GM21786 (cell line): ENCODE results near the gene ARL5C.
"Not testable (repeated sequence)": the region's sequence is repeated elsewhere in the genome, so short reads cannot be mapped to it uniquely, and the experiment has no call there.

Experiments
- ATAC-seq: cut with Tn5 transposase; IDR thresholded peaks from one replicate; pipeline ENCODE4 v1.9.1; 2021; ENCODE audit not compliant: unreplicated experiment

ARL5C gene

GRCh38 chr17:39143552-39144093 lies 22.3 kb downstream of the ARL5C start:
- no peak for ATAC-seq

DNA sequence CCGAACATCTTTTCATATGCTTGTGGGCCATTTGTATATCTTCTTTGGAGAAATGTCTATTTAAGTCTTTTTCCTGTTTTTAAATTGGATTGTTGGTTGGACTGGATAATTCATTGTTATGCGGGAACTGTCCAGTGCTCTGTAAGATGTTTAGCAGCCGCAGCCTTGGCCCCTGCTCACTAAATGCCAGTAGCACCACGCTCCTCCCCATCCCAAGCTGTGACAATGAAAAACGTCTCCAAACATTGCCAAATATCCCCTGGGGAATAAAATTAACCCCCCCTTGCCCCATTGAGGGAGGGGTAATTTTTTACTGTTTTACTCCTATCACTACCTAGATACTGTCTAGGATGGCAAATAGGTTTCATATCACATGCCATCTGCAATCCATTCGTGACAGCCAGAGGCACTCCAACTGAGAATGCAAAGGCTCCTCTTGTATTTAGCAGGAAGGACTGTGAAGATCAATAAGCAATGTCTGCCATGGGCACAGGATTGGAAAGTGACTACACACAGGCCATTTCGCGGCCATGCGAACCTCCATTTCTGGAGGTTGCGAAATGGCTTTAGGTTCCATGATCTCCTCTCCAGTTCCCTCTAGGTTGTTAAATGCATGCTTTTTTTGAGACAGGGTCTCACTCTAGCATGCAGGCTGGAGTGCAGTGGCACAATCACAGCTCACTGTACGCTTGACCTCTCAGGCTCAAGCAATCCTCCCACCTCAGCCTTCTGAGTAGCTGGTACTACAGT lies 23.9 kb downstream of the ARL5C start:
- no peak for ATAC-seq

GRCh38 chr17:39141294-39141693 lies 24.7 kb downstream of the ARL5C start:
- no peak for ATAC-seq

GRCh38 chr17:39139561-39139960 lies 26.4 kb downstream of the ARL5C start:
- no peak for ATAC-seq

- no peak for ATAC-seq
Measured at GRCh38 chr17:39139161-39139511, 26.8 kb downstream of the ARL5C start.

- no peak for ATAC-seq
Measured at GRCh38 chr17:39138431-39139160, 27.4 kb downstream of the ARL5C start.

- no peak for ATAC-seq
Measured at GRCh38 chr17:39134878-39135277, 31.1 kb downstream of the ARL5C start.

DNA sequence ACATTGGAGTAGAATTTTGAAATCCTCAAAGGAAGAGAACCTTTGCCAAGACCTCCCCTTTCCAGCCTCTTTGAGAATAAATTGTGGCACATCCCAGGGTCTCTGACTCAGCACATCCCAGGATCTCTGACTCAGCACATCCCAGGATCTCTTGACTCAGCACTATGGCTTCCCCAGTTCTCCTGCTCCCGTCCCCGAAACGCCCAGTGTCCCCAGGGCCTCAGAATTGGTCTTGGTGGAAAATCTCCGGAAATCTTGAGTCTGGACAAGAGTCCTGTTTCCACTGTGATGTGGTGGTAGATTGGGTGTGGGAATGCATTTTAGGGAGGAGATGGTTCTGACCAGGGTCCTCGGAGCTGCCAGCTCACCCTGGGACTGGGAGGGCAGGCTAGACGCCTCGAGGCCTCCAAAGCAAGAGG lies 33.8 kb downstream of the ARL5C start:
- no peak for ATAC-seq

- ATAC-seq, result no peak
Measured at GRCh38 chr17:39131616-39132015, 34.3 kb downstream of the ARL5C start.

- ATAC-seq, result no peak
Measured at GRCh38 chr17:39130205-39130604, 35.8 kb downstream of the ARL5C start.

DNA sequence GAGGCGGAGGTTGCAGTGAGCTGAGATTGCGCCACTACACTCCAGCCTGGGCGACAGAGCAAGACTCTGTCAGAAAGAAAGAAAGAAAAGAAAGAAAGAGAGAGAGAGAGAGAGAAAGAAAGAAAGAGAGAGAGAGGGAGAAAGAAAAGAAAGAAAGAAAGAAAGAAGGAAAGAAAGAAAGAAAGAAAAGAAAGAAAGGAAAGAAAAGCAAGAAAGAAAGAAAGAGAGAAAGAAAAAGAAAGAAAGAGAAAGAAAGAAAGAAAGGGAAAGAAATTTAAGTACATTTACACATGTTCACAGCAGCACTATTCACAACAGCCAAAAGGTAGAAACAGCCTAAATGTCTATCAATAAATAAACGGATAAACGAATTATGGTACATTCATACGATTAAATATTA lies 36.4 kb downstream of the ARL5C start:
- ATAC-seq, result not testable (repeated sequence)

DNA sequence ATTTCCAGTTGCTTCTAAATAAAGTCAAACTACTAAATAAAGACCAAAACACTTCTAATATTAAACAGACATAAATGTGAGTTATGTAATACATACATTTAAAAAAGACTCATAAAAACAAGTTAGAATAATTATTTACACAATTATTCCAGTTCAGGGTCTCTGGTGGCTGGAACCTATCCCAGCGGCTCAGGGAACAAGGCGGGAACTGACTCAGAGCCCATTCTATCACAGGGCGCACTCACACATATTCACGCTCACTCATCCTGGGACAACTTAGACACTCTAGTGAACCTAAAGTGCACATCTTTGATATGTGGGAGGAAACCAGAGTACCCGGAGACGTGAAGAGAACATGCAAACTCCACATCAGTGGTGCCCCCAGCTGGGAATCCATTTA lies 39.5 kb downstream of the ARL5C start:
- ATAC-seq, result no peak

- ATAC-seq, result no peak
Measured at GRCh38 chr17:39125143-39125875, 40.7 kb downstream of the ARL5C start.

- no peak for ATAC-seq
Measured at GRCh38 chr17:39123627-39124026, 42.3 kb downstream of the ARL5C start.

DNA sequence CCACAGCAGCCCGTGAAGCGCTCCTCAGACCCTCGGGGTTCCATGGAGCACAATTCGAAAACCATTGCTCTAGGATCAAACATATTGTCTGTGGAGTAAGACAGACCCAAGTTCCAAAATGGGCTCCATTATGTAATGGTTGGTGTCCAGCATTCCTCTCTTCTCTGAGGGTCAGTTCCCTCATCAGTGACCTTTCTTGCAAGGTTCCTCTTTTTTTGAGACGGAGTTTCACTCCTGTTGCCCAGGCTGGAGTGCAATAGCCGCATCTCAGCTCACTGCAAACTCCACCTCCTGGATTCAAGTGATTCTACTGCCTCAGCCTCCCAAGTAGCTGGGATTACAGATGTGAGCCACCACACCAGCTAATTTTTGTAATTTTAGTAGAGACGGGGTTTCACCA lies 43.0 kb downstream of the ARL5C start:
- no peak for ATAC-seq

GRCh38 chr17:39121919-39122318 lies 44.0 kb downstream of the ARL5C start:
- not testable (repeated sequence) for ATAC-seq

- peak; percentile 55 for ATAC-seq
Measured at GRCh38 chr17:39118674-39119419, 47.1 kb downstream of the ARL5C start.

DNA sequence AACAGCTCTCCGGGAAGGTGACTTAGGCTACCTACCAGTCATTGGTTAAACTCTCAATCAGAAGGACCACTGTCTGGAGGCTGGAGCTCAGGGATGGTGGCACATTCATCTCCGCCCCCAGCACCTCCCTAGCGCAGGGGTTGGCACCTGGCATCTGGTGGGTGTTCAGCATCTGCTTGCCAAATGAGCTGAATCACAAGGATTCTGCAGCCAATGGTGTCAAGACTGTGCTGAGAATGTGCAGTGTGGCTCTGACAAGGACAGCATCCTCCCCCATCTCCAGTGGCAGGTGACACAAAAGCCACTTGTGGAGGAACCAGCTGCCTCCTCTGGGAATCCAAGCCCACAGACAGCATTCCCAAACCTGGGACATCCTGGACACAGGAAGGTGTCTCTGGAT lies 49.7 kb downstream of the ARL5C start:
- ATAC-seq, result no peak

GRCh38 chr17:39115135-39115534 lies 50.8 kb downstream of the ARL5C start:
- no peak for ATAC-seq

- ATAC-seq, result no peak
Measured at GRCh38 chr17:39114723-39115122, 51.2 kb downstream of the ARL5C start.

DNA sequence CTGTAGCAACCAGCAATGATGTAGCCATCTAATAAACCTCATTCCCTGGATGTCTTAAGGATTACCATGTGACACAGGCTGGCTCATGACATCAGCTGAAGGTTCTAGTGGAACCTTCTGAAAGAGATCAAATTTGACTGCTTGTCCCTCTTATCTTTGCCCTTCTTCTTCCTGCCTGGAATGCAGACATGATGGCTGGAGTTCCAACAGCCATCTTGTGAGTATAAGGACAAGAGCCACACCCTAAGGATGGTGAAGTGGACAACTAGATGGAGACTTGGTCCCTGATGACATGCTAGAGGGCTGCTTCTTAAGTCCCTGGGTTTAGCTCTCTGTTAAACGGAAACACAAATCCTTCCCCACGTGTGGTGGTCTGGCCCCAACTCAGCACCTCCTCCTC lies 52.1 kb downstream of the ARL5C start:
- ATAC-seq, result no peak
